Measurements from ENCODE around the gene ING1. TPM values are rescaled to one million over a fixed set of nuclear protein-coding genes. Genes with fewer than 3 reads are reported as not detected.

The ING1 gene
- total and polyA plus RNA-seq, 7 donors: 5.2 to 16.9 (median 7.0) TPM

DNA sequence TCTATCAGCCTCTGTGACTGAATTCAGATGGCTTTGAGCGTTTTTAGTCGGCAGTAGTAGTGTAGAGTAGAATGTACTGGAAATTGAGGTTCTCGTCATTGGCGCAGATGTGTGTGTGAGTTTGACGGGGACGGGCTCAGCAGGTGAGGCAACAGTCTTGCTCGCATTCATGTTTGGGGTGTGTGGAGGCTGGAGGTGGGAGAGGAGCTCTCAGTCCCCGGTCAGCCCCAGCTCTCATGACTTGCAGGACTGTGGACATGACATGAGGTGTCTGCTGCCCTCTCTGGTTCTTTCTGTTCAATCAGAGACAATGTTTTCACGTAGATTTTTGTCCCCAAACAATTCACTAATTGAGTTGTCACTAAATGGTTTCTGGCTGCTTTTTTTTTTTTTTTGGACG is 57.2 kb downstream of the ING1 start:
- no peaks in the 10 kb centered on the region for H3K36me3 ChIP-seq (ENCODE audit: insufficient read depth in 1 of 2, low read depth in 1 of 2)
- WGBS, 3 donors: 72 to 76% (median 75%) methylated on average over 10 of the region's 10 CpGs
- H3K4me3 ChIP-seq: no peak overlapping the region

DNA sequence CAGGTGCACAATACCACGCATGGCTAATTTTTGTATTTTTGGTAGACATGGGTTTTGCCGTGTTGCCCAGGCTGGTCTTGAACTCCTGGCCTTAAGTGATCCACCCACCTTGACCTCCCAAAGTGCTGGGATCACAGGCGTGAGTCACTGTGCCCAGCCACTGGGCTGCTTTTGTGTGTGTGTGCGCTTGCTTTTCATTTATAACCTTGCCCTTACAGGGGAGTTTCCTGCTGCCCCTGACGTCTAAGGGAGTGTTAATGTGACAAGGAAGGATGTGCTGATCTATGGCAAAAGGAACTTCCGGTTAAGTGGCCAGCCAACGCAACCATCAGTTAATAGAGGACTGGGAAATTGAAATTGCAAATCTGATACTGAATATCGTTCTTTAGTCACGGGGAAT is 57.7 kb downstream of the ING1 start:
- WGBS, 3 donors: 52 to 55% (median 55%) methylated on average over 9 of the region's 9 CpGs
- no peak for DNase-seq
- intact Hi-C loops (cut with DNase I): no loop called here
- H3K9me3 ChIP-seq: no peaks in the 10 kb centered on the region
- no peaks in the 10 kb centered on the region for H3K36me3 ChIP-seq (ENCODE audit: insufficient read depth in 1 of 2, low read depth in 1 of 2)
- TF ChIP-seq, protein P1, sequence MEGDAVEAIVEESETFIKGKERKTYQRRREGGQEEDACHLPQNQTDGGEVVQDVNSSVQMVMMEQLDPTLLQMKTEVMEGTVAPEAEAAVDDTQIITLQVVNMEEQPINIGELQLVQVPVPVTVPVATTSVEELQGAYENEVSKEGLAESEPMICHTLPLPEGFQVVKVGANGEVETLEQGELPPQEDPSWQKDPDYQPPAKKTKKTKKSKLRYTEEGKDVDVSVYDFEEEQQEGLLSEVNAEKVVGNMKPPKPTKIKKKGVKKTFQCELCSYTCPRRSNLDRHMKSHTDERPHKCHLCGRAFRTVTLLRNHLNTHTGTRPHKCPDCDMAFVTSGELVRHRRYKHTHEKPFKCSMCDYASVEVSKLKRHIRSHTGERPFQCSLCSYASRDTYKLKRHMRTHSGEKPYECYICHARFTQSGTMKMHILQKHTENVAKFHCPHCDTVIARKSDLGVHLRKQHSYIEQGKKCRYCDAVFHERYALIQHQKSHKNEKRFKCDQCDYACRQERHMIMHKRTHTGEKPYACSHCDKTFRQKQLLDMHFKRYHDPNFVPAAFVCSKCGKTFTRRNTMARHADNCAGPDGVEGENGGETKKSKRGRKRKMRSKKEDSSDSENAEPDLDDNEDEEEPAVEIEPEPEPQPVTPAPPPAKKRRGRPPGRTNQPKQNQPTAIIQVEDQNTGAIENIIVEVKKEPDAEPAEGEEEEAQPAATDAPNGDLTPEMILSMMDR (IDR thresholded peaks at IDR 0.05): no peak
- no peak overlapping the region for H3K4me3 ChIP-seq
- no peaks in the 10 kb centered on the region for H3K4me1 ChIP-seq
- no peak overlapping the region for H3K27ac ChIP-seq
- peaks cover 0 to 7% (median 0%) of the 10 kb centered on the region in 3 donors for H3K27me3 ChIP-seq (ENCODE audit: insufficient read depth in 3 of 3, low read length in 2 of 3)
- peak in 1 of 4 donors; percentile 42 for ATAC-seq

More for the DNA sequence above, 57.2 kb downstream of the ING1 start:
- DNase-seq: no peak
- ATAC-seq: no peak
- TF ChIP-seq, protein P1 (IDR thresholded peaks at IDR 0.05): no peak
- Histone ChIP-seq H3K27ac (no peak overlapping the region), H3K27me3 (ENCODE audit: insufficient read depth in 3 of 3, low read length in 2 of 3) (peaks cover 0 to 7% (median 0%) of the 10 kb centered on the region in 3 donors), H3K9me3 (no peaks in the 10 kb centered on the region), H3K4me1 (no peaks in the 10 kb centered on the region)
- intact Hi-C loops (cut with DNase I): no loop called here

DNA sequence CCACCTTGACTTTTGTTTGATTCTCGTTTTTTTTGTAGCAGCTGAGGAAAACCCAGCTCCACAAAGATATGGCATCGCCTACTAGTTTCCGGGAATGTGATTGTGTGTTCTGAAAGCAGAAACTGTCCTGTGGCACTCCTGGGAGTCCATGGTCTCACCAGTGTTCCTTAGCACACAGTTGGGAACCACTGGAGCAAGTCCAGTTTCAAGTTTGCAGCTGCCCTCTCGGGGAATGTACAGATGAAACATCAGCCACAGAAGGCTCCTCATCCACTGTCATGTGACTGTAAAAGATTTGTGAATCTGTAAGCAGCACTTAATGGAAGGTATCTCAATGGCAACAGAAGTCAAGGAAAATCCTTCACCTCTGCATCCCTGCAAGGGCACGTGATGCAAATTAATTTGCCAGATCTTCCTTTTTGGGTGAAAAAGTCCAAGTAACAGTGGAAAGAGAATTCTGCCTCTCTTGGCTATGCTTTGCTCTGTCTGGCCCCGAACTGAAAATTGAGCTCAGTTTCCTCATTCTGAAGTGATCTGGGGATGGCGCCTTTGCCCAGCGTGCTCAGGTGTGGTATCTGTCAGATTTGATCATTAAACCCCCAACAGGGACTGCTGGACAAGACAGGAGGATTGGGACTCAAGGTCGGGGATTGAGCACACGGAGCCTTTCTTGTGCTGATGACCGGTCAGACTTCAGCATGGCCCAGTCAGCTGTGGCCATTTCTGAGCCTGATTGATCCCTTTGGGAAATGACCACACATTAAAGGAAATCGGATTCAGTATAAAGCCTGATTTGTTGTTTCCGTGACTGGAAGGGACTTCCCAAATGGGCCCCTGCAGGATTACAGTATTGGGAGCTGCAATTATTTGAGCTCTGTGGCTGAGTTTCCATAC is 58.8 kb downstream of the ING1 start:
- Histone ChIP-seq H3K9me3 (no peaks in the 10 kb centered on the region), H3K36me3 (ENCODE audit: insufficient read depth in 1 of 2, low read depth in 1 of 2) (no peaks in the 10 kb centered on the region), H3K27ac (no peak overlapping the region), H3K27me3 (ENCODE audit: insufficient read depth in 3 of 3, low read length in 2 of 3) (peaks cover 0 to 7% (median 0%) of the 10 kb centered on the region in 3 donors), H3K4me1 (no peaks in the 10 kb centered on the region), H3K4me3 (no peak overlapping the region)
- intact Hi-C loops (cut with DNase I): no loop called here
- TF ChIP-seq, protein P1 (IDR thresholded peaks at IDR 0.05): no peak
- DNase-seq (no peak), ATAC-seq (no peak)
- 61 to 64% (median 64%) methylated on average over 13 of the region's 13 CpGs for WGBS, 3 donors

Other genes with a start within 250 kb of the ING1 start
- 1 to 10 TPM; 2.3 to 6.8 (median 3.0) TPM for gene RAB20, start 152.0 kb upstream of the ING1 start, total RNA-seq
- gene RAB20, start 152.0 kb upstream of the ING1 start, polyA plus RNA-seq: 10 to 100 TPM in 1 of 3 donors, 1 to 10 TPM in 2; 1.2 to 20.5 (median 2.7) TPM
- 10 to 100 TPM; 29.2 to 59.2 (median 29.7) TPM for gene NAXD, start 98.2 kb upstream of the ING1 start, total RNA-seq
- 10 to 100 TPM; 26.0 to 36.7 (median 29.6) TPM for gene NAXD, start 98.2 kb upstream of the ING1 start, polyA plus RNA-seq
- 10 to 100 TPM; 41.3 to 59.0 (median 49.5) TPM for gene CARS2, start 7.6 kb upstream of the ING1 start, total RNA-seq
- gene CARS2, start 7.6 kb upstream of the ING1 start, polyA plus RNA-seq: 10 to 100 TPM; 56.3 to 85.2 (median 57.0) TPM
- 100 to 1,000 TPM; 106 to 225 (median 159) TPM for gene ANKRD10, start 201.4 kb downstream of the ING1 start, total RNA-seq
- gene ANKRD10, start 201.4 kb downstream of the ING1 start, polyA plus RNA-seq: 100 to 1,000 TPM in 1 of 3 donors, 10 to 100 TPM in 2; 82.0 to 123 (median 99.3) TPM